SK-N-SH (cell line): ENCODE results near the gene GRIN2C. TPM values are rescaled to one million over a fixed set of nuclear protein-coding genes. Genes with fewer than 3 reads are reported as not detected.
A peak's percentile ranks its signal among the peaks of the same experiment; 100 is the strongest.

Experiments
- CTCF ChIA-PET: fragments of 300-600, 350-600 bp; formaldehyde crosslinking; extraction: SDS; loops from one replicate; lab custom pipeline; 2021; lab: Yijun Ruan, JAX
- POLR2A ChIA-PET: fragments of 350-600 bp; sonication (Branson Sonifier 250); formaldehyde crosslinking; extraction: SDS; loops from one replicate; lab custom pipeline; 2020; ENCODE audit warnings: antibody characterized with exemption, inconsistent platforms; lab: Yijun Ruan, JAX
- DNase-seq: peaks from one replicate; pipeline ENCODE4 v3.0.0; 2012
- H2AFZ ChIP-seq: fragments of 200-600 bp; sonication (generic); 2 replicates; pipeline ENCODE4 v1.8.1; 2016; ENCODE audit warnings: antibody characterized with exemption, mild to moderate bottlenecking, low read depth
- H3F3A ChIP-seq: fragments of 200-600 bp; sonication (generic); replicated peaks from 2 replicates; pipeline ENCODE3; 2016; ENCODE audit warnings: antibody characterized with exemption, mild to moderate bottlenecking; ENCODE audit not compliant: insufficient read depth
- H3K27ac ChIP-seq, 2 experiments: fragments of 200-500 bp in 1 of 2; fragments of 200-600 bp in 1 of 2; sonication (Bioruptor generic) in 1 of 2; sonication (generic), shearing (Covaris generic) in 1 of 2; 2 replicates each; pipeline versions ENCODE4 v1.5.1 to v1.6.1; 2014 to 2016; ENCODE audit warnings: low read depth in 2 of 2, inconsistent platforms in 1 of 2, low read length in 1 of 2, mild to moderate bottlenecking in 1 of 2, mixed read lengths in 1 of 2
- H3K27me3 ChIP-seq: fragments of 200-600 bp; sonication (generic), shearing (Covaris generic); 2 replicates; pipeline ENCODE4 v1.6.1; 2016; ENCODE audit warnings: mixed run types; ENCODE audit not compliant: insufficient read depth
- H3K36me3 ChIP-seq, 2 experiments: fragments of 200-500 bp in 1 of 2; fragments of 200-600 bp in 1 of 2; sonication (Bioruptor generic) in 1 of 2; sonication (generic) in 1 of 2; replicated peaks in 1 of 2; 2 replicates each; pipeline versions ENCODE3 to v1.5.1; 2014 to 2016; ENCODE audit warnings: low read length in 1 of 2, mild to moderate bottlenecking in 1 of 2; ENCODE audit not compliant: insufficient read depth in 2 of 2, control insufficient read depth in 1 of 2
- H3K4me1 ChIP-seq, 2 experiments: fragments of 200-500 bp in 1 of 2; fragments of 200-600 bp in 1 of 2; sonication (Bioruptor generic) in 1 of 2; sonication (generic), shearing (Covaris generic) in 1 of 2; 2 replicates each; pipeline versions ENCODE4 v1.5.1 to v1.6.1; 2014 to 2016; ENCODE audit warnings: low read depth in 1 of 2, low read length in 1 of 2, mixed run types in 1 of 2; ENCODE audit not compliant: insufficient read depth in 2 of 2, control insufficient read depth in 1 of 2
- H3K4me2 ChIP-seq: fragments of 200-600 bp; sonication (generic), shearing (Covaris generic); 2 replicates; pipeline ENCODE4 v1.6.1; 2017; ENCODE audit warnings: mixed run types
- H3K4me3 ChIP-seq, 2 experiments: fragments of 200-500 bp in 1 of 2; fragments of 200-600 bp in 1 of 2; sonication (Bioruptor generic) in 1 of 2; sonication (generic), shearing (Covaris generic) in 1 of 2; 2 replicates each; pipeline versions ENCODE4 v1.5.1 to v1.8.1; 2014 to 2016; ENCODE audit warnings: low read depth in 2 of 2, inconsistent platforms in 1 of 2, low read length in 1 of 2, mild to moderate bottlenecking in 1 of 2, mixed read lengths in 1 of 2, moderate library complexity in 1 of 2
- H3K79me2 ChIP-seq: fragments of 200-600 bp; sonication (generic); 2 replicates; pipeline ENCODE4 v1.8.1; 2017; ENCODE audit warnings: mild to moderate bottlenecking; ENCODE audit not compliant: insufficient read depth
- H3K9ac ChIP-seq: fragments of 200-600 bp; sonication (generic); 2 replicates; pipeline ENCODE4 v1.6.1; 2017; ENCODE audit warnings: mixed run types
- H3K9me2 ChIP-seq: fragments of 200-600 bp; sonication (generic); 2 replicates; pipeline ENCODE4 v1.6.1; 2017; ENCODE audit warnings: mixed run types
- H3K9me3 ChIP-seq: fragments of 200-600 bp; sonication (generic); 2 replicates; pipeline ENCODE4 v1.6.1; 2017; ENCODE audit warnings: mixed run types, mild to moderate bottlenecking, moderate library complexity
- H4K20me1 ChIP-seq: fragments of 200-600 bp; sonication (generic); 2 replicates; pipeline ENCODE4 v1.6.1; 2017; ENCODE audit warnings: mild to moderate bottlenecking, mixed run types; ENCODE audit not compliant: insufficient read depth
- FOXJ3 ChIP-seq: sonication (generic); formaldehyde crosslinking; IDR thresholded peaks from 2 replicates; pipeline ENCODE4 v1.5.1; 2020; ENCODE audit warnings: mild to moderate bottlenecking, missing genetic modification reagents
- GABPA ChIP-seq: IDR thresholded peaks from 2 replicates; pipeline ENCODE4 v1.4.0; 2012; ENCODE audit warnings: low read depth, mild to moderate bottlenecking
- JUND ChIP-seq: IDR thresholded peaks from 2 replicates; pipeline ENCODE4 v1.4.0; 2012
- PBX3 ChIP-seq: IDR thresholded peaks from 2 replicates; pipeline ENCODE4; 2012
- POLR2AphosphoS5 ChIP-seq: IDR thresholded peaks from 2 replicates; pipeline ENCODE4 v1.6.1; 2012; ENCODE audit warnings: low read depth, low read length
- RAD21 ChIP-seq: IDR thresholded peaks from 2 replicates; pipeline ENCODE4 v1.6.1; 2012; ENCODE audit warnings: mild to moderate bottlenecking, low read length
- REST ChIP-seq: IDR thresholded peaks from 2 replicates; pipeline ENCODE4 v1.6.1; 2012; ENCODE audit warnings: mild to moderate bottlenecking, low read depth, low read length, moderate library complexity
- TAF1 ChIP-seq: IDR thresholded peaks from 2 replicates; pipeline ENCODE4 v1.6.1; 2012; ENCODE audit warnings: low read depth, mild to moderate bottlenecking, low read length, moderate library complexity, borderline replicate concordance
- USF2 ChIP-seq: fragments of 150-350 bp; IDR thresholded peaks from 2 replicates; pipeline ENCODE4 v1.6.1; 2017; ENCODE audit warnings: antibody characterized with exemption, low read length, low read depth, borderline replicate concordance
- ZBTB33 ChIP-seq: IDR thresholded peaks from 2 replicates; pipeline ENCODE4 v1.4.0; 2012; ENCODE audit warnings: low read depth, borderline replicate concordance
- WGBS: methylation state at CpG from one replicate; pipeline ENCODE4 v1.1.6; 2017; ENCODE audit warnings: low lambda C conversion rate; 5-methylcytosine and 5-hydroxymethylcytosine counted together
- polyA plus RNA-seq, 3 experiments: library from polyadenylated mRNA; depleted of rRNA; stranded (reverse); fragments of >200 nt; gene quantifications; 2 replicates each; pipeline ENCODE4 v1.2.3, GENCODE V29; 2012

GRIN2C gene
- polyA plus RNA-seq, 1 of the 3 experiments (the other 2 are of a cell fraction) = 0.39 TPM

- TF ChIP-seq ZBTB33 (no peak), USF2 (no peak), RAD21 (peak; percentile 78), TAF1 (no peak), PBX3 (no peak)
- TF ChIP-seq, all 33 proteins: peak for 3
Observed at GRCh38 chr17:74814453-74814852, 45.2 kb downstream of the GRIN2C start (continued).

- WGBS = 89% methylated on average over 23 of the region's 23 CpGs
- CTCF ChIA-PET = interaction anchor here (0.6 to 98.1 kb wide), 5 partner anchors 10 to 511 kb away, joined by 3 to 3869 read pairs (median 11); partner anchors contain the start of genes FDXR and GRIN2C
Observed at GRCh38 chr17:74812109-74813009, 47.3 kb downstream of the GRIN2C start.

More at GRCh38 chr17:74812109-74813009, 47.3 kb downstream of the GRIN2C start:
- Histone ChIP-seq H4K20me1 (no peaks in the 10 kb centered on the region), H3K27me3 (no peaks in the 10 kb centered on the region), H3K4me3 (no peak overlapping the region), H3K9ac (no peak overlapping the region), H2AFZ (no peak overlapping the region), H3F3A (no peaks in the 10 kb centered on the region), H3K4me1 (peaks cover 0 to 15% of the 10 kb centered on the region in 2 experiments; a peak in 1 of 4 replicates), H3K9me2 (no peaks in the 10 kb centered on the region), H3K9me3 (no peaks in the 10 kb centered on the region), H3K36me3 (peaks cover 0 to 6% of the 10 kb centered on the region in 2 experiments), H3K4me2 (no peak overlapping the region), H3K27ac (no peak overlapping the region), H3K79me2 (no peaks in the 10 kb centered on the region)
- no peak for TF ChIP-seq REST
- no peak for TF ChIP-seq GABPA
- TF ChIP-seq POLR2AphosphoS5 = no peak
- TF ChIP-seq ZBTB33 = no peak
- no peak for TF ChIP-seq JUND
- no peak for TF ChIP-seq FOXJ3 (CRISPR knock-in tag)
- DNase-seq = no peak
- POLR2A ChIA-PET = no interaction called here
